ENCODE measurements around the gene RTP1. TPM values are rescaled to one million over a fixed set of nuclear protein-coding genes. Genes with fewer than 3 reads are reported as not detected.
"Not testable (repeated sequence)": the region's sequence is repeated elsewhere in the genome, so short reads cannot be mapped to it uniquely, and the experiment has no call there.

The RTP1 gene
- total RNA-seq, 1 experiment from 2014 or later = not detected

GRCh38 chr3:187166750-187167149 lies 30.5 kb upstream of the RTP1 start:
- TF ChIP-seq, protein P1, sequence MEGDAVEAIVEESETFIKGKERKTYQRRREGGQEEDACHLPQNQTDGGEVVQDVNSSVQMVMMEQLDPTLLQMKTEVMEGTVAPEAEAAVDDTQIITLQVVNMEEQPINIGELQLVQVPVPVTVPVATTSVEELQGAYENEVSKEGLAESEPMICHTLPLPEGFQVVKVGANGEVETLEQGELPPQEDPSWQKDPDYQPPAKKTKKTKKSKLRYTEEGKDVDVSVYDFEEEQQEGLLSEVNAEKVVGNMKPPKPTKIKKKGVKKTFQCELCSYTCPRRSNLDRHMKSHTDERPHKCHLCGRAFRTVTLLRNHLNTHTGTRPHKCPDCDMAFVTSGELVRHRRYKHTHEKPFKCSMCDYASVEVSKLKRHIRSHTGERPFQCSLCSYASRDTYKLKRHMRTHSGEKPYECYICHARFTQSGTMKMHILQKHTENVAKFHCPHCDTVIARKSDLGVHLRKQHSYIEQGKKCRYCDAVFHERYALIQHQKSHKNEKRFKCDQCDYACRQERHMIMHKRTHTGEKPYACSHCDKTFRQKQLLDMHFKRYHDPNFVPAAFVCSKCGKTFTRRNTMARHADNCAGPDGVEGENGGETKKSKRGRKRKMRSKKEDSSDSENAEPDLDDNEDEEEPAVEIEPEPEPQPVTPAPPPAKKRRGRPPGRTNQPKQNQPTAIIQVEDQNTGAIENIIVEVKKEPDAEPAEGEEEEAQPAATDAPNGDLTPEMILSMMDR (conservative IDR thresholded peaks at IDR 0.05; ENCODE audit: low read depth, low read length) = no peak
- TF ChIP-seq EZH2 (IDR thresholded peaks at IDR 0.05; ENCODE audit: borderline replicate concordance, low read depth, low read length, poor library complexity, severe bottlenecking) = no peak
- POLR2A ChIA-PET (ENCODE audit: low non-redundant PET) = no interaction called here

DNA sequence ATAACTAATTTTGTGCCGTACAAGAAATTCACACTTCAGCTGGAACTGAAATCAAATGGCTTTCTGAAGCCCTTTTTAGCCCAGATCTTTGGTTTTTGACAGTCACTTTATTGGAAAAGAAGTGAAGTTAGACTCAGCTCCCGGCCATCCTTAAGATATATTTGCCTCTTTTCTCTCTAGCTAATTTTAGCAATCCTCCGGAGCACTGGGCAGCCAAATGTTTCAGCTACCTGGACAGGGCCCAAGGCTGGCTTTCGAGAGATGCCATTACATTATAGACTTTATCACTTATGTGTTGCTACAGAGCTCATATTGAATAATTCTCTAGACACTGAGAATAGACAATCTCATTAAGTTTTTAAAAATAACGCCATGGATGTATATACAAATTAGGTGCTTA lies 29.5 kb upstream of the RTP1 start:
- no peak overlapping the region for H3K27ac ChIP-seq (ENCODE audit: low read depth, low read length, poor library complexity, severe bottlenecking)

More at GRCh38 chr3:187166750-187167149, 30.5 kb upstream of the RTP1 start:
- intact Hi-C loops (cut with micrococcal nuclease; ENCODE audit: unreplicated experiment) = no loop called here
- BruUV-seq (replicated peaks) = no TSS peak
- CTCF ChIA-PET = no interaction called here
- no peak overlapping the region for H3K27ac ChIP-seq (ENCODE audit: low read depth, low read length, poor library complexity, severe bottlenecking)
- no peak for DNase-seq (ENCODE audit: low spot score)
- H3K4me3 ChIP-seq (ENCODE audit: low read depth, low read length, poor library complexity, severe bottlenecking) = no peak overlapping the region
- H3K9me3 ChIP-seq (ENCODE audit: low read depth, low read length, poor library complexity, severe bottlenecking) = no peaks in the 10 kb centered on the region
- H3K27me3 ChIP-seq (replicated peaks; ENCODE audit: insufficient read depth, low read depth, low read length, poor library complexity) = no peaks in the 10 kb centered on the region
- no peaks in the 10 kb centered on the region for H3K36me3 ChIP-seq (ENCODE audit: insufficient read depth, low read length, poor library complexity, severe bottlenecking)
- H3K4me1 ChIP-seq (ENCODE audit: insufficient read depth, low read length, poor library complexity, severe bottlenecking) = peaks cover 4% of the 10 kb centered on the region

GRCh38 chr3:187169231-187169960 lies 27.9 kb upstream of the RTP1 start:
- no peak overlapping the region for H3K4me3 ChIP-seq (ENCODE audit: low read depth, low read length, poor library complexity, severe bottlenecking)
- H3K9me3 ChIP-seq (ENCODE audit: low read depth, low read length, poor library complexity, severe bottlenecking) = no peaks in the 10 kb centered on the region
- BruUV-seq (replicated peaks) = no TSS peak
- POLR2A ChIA-PET (ENCODE audit: low non-redundant PET) = no interaction called here
- no peaks in the 10 kb centered on the region for H3K27me3 ChIP-seq (replicated peaks; ENCODE audit: insufficient read depth, low read depth, low read length, poor library complexity)
- DNase-seq (ENCODE audit: low spot score) = no peak
- intact Hi-C loops (cut with micrococcal nuclease; ENCODE audit: unreplicated experiment) = no loop called here
- H3K36me3 ChIP-seq (ENCODE audit: insufficient read depth, low read length, poor library complexity, severe bottlenecking) = no peaks in the 10 kb centered on the region
- CTCF ChIA-PET = interaction anchor here (0.6 kb wide), 1 partner anchor 20 kb away, joined by 6 read pairs; no protein-coding TSS in a partner anchor
- H3K27ac ChIP-seq (ENCODE audit: low read depth, low read length, poor library complexity, severe bottlenecking) = no peak overlapping the region
- no peak for TF ChIP-seq EZH2 (IDR thresholded peaks at IDR 0.05; ENCODE audit: borderline replicate concordance, low read depth, low read length, poor library complexity, severe bottlenecking)
- TF ChIP-seq, protein P1 (conservative IDR thresholded peaks at IDR 0.05; ENCODE audit: low read depth, low read length) = no peak
- peaks cover 4% of the 10 kb centered on the region for H3K4me1 ChIP-seq (ENCODE audit: insufficient read depth, low read length, poor library complexity, severe bottlenecking)

More for the DNA sequence above, 29.5 kb upstream of the RTP1 start:
- DNase-seq (ENCODE audit: low spot score) = no peak
- Histone ChIP-seq H3K4me1 (ENCODE audit: insufficient read depth, low read length, poor library complexity, severe bottlenecking) (peaks cover 4% of the 10 kb centered on the region), H3K36me3 (ENCODE audit: insufficient read depth, low read length, poor library complexity, severe bottlenecking) (no peaks in the 10 kb centered on the region), H3K9me3 (ENCODE audit: low read depth, low read length, poor library complexity, severe bottlenecking) (no peaks in the 10 kb centered on the region), H3K4me3 (ENCODE audit: low read depth, low read length, poor library complexity, severe bottlenecking) (no peak overlapping the region), H3K27me3 (replicated peaks; ENCODE audit: insufficient read depth, low read depth, low read length, poor library complexity) (no peaks in the 10 kb centered on the region)
- intact Hi-C loops (cut with micrococcal nuclease; ENCODE audit: unreplicated experiment) = no loop called here
- no TSS peak for BruUV-seq (replicated peaks)
- POLR2A ChIA-PET (ENCODE audit: low non-redundant PET) = no interaction called here
- TF ChIP-seq, protein P1 (conservative IDR thresholded peaks at IDR 0.05; ENCODE audit: low read depth, low read length) = no peak
- TF ChIP-seq EZH2 (IDR thresholded peaks at IDR 0.05; ENCODE audit: borderline replicate concordance, low read depth, low read length, poor library complexity, severe bottlenecking) = no peak
- CTCF ChIA-PET = no interaction called here

DNA sequence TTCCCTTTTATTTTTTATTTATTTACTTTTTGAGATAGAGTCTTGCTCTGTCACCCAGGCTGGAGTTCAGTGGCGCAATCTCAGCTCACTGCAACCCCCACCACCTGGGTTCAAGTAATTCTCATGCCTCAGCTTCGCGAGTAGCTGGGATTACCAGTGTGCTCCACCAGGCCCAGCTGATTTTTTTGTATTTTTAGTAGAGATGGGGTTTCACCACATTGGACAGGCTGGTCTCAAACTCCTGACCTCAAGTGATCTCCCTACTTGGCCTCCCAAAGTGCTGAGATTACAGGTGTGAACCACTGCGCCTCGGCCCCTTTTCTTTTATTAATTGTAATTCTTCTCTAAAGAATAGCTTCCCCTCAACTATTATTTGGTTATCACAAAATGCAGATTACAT lies 26.4 kb upstream of the RTP1 start:
- H3K36me3 ChIP-seq (ENCODE audit: insufficient read depth, low read length, poor library complexity, severe bottlenecking); H3K27me3 ChIP-seq (replicated peaks; ENCODE audit: insufficient read depth, low read depth, low read length, poor library complexity); POLR2A ChIA-PET (ENCODE audit: low non-redundant PET); H3K9me3 ChIP-seq (ENCODE audit: low read depth, low read length, poor library complexity, severe bottlenecking); BruUV-seq (replicated peaks); DNase-seq (ENCODE audit: low spot score); H3K4me1 ChIP-seq (ENCODE audit: insufficient read depth, low read length, poor library complexity, severe bottlenecking); H3K27ac ChIP-seq (ENCODE audit: low read depth, low read length, poor library complexity, severe bottlenecking); H3K4me3 ChIP-seq (ENCODE audit: low read depth, low read length, poor library complexity, severe bottlenecking); intact Hi-C loops (cut with micrococcal nuclease; ENCODE audit: unreplicated experiment): not testable (repeated sequence)
- CTCF ChIA-PET = interaction anchor here (0.6 kb wide), 1 partner anchor 22 kb away, joined by 3 read pairs; no protein-coding TSS in a partner anchor

All from A673 (cell line).